Renal pelvis (tissue), 12 donors: ENCODE data around the gene LCE1A. TPM values are rescaled to one million over a fixed set of nuclear protein-coding genes. Genes with fewer than 3 reads are reported as not detected.

ENCODE experiments used
- DNase-seq: peaks from one replicate; pipeline ENCODE4 v3.0.0-alpha.2; 2013
- long read RNA-seq, 16 experiments: transcript quantifications; one replicate each; lab custom pipeline, GENCODE V29; 2026
- polyA plus RNA-seq, 3 donors: library from polyadenylated mRNA; unstranded; fragments of 120-200 nt; gene quantifications; one replicate each; pipeline ENCODE4 v1.2.1, GENCODE V29; 2013; ENCODE audit not compliant: insufficient read length in 3 of 3

LCE1A gene
- not detected for polyA plus RNA-seq
- long read RNA-seq, donor 1 = 0 reads
- long read RNA-seq, donor 2 = 0 reads
- long read RNA-seq, donor 3 = 0 reads
- long read RNA-seq, donor 4 = 0 reads
- long read RNA-seq, donor 5 = 0 reads
- long read RNA-seq, donor 6 = 0 reads
- long read RNA-seq, donor 7 = 0 reads
- long read RNA-seq, donor 8 = 0 reads
- long read RNA-seq, donor 9 = 0 reads
- long read RNA-seq, donor 10 = 0 reads
- long read RNA-seq, donor 11 = 0 reads
- long read RNA-seq, donor 12 = 0 reads
- long read RNA-seq, donor 13 = 0 reads
- long read RNA-seq, donor 14 = 0 reads
- long read RNA-seq, donor 15 = 0 reads
- long read RNA-seq, donor 16 = 0 reads

GRCh38 chr1:152827173-152827572 is at the start of gene LCE1A:
Gene LCE1A (plus strand): TSS chr1:152827473. CDS start chr1:152827473, 0 bp downstream.
- no peak for DNase-seq

- no peak for DNase-seq
Observed at GRCh38 chr1:152777510-152778137, 49.6 kb upstream of the LCE1A start.

- DNase-seq = no peak
Observed at GRCh38 chr1:152783095-152783494, 44.2 kb upstream of the LCE1A start.

GRCh38 chr1:152786077-152786476 is 41.2 kb upstream of the LCE1A start, which contains the start of gene LCE1E:
Gene LCE1E (plus strand): TSS chr1:152786257. CDS start chr1:152787300, 1,043 bp downstream.
- no peak for DNase-seq

- DNase-seq = no peak
Observed at GRCh38 chr1:152795686-152796085, 31.6 kb upstream of the LCE1A start.

GRCh38 chr1:152796421-152796820 is 30.9 kb upstream of the LCE1A start, which contains the start of gene LCE1D:
Gene LCE1D (plus strand): TSS chr1:152796721. CDS start chr1:152797795, 1,074 bp downstream.
- no peak for DNase-seq

GRCh38 chr1:152801333-152801732 is 25.9 kb upstream of the LCE1A start:
- no peak for DNase-seq

- DNase-seq = no peak
Observed at GRCh38 chr1:152806576-152806975, 20.7 kb upstream of the LCE1A start, which contains the start of gene LCE1C. Gene LCE1C (minus strand): TSS chr1:152806651. CDS start chr1:152805478, 1,173 bp downstream.

GRCh38 chr1:152811050-152811449 is 16.2 kb upstream of the LCE1A start:
- no peak for DNase-seq

- no peak for DNase-seq
Observed at GRCh38 chr1:152811671-152812070, 15.6 kb upstream of the LCE1A start, which contains the start of gene LCE1B. Gene LCE1B (plus strand): TSS chr1:152811971. CDS start chr1:152812447, 476 bp downstream.

GRCh38 chr1:152817309-152817708 is 10.0 kb upstream of the LCE1A start:
- no peak for DNase-seq

GRCh38 chr1:152823294-152823693 is 4.0 kb upstream of the LCE1A start:
- no peak for DNase-seq

- no peak for DNase-seq
Observed at GRCh38 chr1:152824964-152825363, 2.3 kb upstream of the LCE1A start.

- DNase-seq = no peak
Observed at GRCh38 chr1:152836870-152837269, 9.6 kb downstream of the LCE1A start.

GRCh38 chr1:152842556-152842955 is 15.3 kb downstream of the LCE1A start, which contains the start of gene LCE6A:
Gene LCE6A (plus strand): TSS chr1:152842856. CDS start chr1:152843521, 665 bp downstream.
- no peak for DNase-seq

GRCh38 chr1:152855661-152856060 is 28.4 kb downstream of the LCE1A start:
- no peak for DNase-seq

GRCh38 chr1:152858062-152858461 is 30.8 kb downstream of the LCE1A start:
- no peak for DNase-seq

GRCh38 chr1:152859696-152860095 is 32.4 kb downstream of the LCE1A start, which contains the start of gene LCE7A:
Gene LCE7A (plus strand): TSS chr1:152859996. CDS start chr1:152860698, 702 bp downstream.
- DNase-seq = no peak

GRCh38 chr1:152860129-152860528 is 32.9 kb downstream of the LCE1A start:
- DNase-seq = no peak

- DNase-seq = no peak
Observed at GRCh38 chr1:152861374-152861773, 34.1 kb downstream of the LCE1A start.

GRCh38 chr1:152864443-152864842 is 37.2 kb downstream of the LCE1A start:
- no peak for DNase-seq

GRCh38 chr1:152866321-152866720 is 39.0 kb downstream of the LCE1A start:
- DNase-seq = no peak
